ENCODE results near the gene ZNF593.

The ZNF593 gene

DNA sequence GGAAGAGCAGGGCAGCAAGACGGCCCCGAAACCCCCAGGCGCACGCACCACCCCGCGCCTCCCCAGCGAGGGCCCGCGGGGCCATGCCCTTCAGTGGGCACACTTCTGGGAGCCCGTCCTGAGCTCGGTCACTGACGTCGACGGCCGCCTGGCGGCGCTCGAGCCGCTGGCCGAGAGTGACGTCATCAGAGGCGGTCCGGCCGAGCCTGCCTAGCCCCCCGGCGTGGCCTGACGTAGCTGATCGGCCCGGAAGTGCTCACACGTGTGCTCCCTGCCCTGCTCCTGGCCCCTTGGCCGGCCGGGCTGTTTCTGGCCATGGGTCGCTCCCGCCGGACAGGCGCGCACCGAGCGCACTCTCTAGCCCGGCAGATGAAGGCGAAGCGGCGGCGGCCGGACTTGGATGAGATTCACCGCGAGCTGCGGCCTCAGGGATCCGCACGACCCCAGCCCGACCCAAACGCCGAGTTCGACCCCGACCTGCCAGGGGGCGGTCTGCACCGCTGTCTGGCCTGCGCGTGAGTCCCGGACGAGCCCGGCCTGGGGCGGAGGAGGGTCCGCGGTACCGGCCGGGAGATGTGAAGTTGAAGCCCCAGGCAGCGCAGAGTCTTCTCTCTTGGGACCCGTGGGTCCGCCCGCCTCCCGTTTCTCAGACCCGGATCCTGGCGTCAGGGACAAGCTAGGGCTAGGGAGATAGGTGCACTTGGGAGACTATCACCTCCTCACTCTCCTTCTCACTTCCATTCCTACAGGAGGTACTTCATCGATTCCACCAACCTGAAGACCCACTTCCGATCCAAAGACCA lies at the start of gene ZNF593:
Gene ZNF593 (plus strand): TSS at position 240 of the 803 bp plus-strand sequence. CDS start 76 bp downstream, at position 316.
- peak; percentile 93 for DNase-seq (ENCODE audit: low read depth)

DNA sequence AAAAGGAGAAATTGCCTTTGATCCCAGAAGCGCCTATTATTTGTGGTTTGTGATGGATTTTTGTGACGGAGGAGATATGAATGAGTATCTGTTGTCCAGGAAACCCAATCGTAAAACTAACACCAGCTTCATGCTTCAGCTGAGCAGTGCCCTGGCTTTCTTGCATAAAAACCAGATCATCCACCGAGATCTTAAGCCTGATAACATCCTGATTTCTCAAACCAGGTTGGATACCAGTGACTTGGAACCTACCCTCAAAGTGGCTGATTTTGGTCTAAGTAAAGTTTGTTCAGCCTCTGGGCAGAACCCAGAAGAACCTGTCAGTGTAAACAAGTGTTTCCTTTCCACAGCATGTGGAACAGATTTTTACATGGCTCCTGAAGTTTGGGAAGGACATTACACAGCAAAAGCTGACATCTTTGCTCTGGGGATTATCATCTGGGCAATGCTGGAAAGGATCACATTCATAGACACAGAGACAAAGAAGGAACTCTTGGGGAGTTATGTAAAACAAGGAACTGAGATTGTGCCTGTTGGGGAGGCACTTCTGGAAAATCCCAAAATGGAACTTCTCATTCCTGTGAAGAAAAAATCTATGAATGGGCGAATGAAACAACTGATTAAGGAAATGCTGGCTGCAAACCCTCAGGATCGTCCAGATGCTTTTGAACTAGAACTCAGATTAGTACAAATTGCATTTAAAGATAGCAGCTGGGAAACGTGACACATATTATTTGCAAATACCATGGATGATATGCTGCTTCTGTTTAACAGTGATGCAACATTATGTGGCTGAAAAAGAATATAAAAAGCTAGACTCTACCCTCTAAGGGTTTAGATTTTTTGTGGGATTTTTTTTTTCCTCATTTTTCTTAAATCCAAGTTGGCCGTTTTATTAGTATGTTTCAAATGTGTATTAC lies 47.6 kb upstream of the ZNF593 start:
- peak; percentile 43 for DNase-seq (ENCODE audit: low read depth)

DNA sequence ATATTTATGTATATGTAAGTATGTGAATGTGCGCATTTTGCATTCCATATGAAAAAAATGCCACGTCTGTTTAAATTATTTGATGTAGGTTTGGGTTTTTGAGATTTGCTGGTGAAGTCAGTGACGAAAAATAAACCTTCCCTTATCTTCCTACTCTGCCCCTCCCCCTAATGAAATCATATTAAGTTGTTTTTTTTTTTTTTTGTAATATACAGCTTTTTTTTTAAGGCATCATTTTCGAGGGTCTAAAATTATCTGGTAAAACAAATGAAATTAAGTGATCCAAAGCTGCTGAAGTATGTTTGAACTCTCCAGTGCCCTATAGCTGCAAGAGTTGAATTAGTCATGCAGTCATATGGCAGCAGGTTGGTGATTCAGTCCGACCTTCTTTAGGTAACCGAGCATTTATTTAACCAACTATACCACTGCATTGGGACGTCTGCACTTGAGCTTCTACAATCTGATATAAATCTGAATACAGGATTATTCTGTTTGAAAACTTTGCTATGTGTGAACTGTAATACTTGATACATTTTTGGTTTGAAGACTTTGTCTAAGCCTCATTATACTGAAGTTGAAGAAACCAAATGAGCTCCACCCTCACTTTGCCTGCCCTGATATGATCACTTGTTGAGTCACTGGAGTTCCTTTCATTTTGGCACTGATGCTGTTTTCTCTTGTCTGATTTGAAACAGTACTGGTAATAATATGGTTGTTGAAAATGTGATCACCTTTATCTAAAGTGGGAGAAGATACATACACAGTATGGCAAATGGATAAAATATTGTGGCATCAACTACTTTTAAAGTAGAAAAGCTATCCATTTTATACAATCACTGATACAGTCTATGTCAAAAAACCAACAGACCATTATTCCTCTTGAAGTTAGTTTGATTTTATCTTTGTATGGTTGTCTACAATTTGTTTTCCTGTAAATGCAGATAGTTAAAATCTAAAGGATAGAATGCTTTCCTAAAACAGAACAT lies 46.4 kb upstream of the ZNF593 start:
- peak; percentile 74 for DNase-seq (ENCODE audit: low read depth)

DNA sequence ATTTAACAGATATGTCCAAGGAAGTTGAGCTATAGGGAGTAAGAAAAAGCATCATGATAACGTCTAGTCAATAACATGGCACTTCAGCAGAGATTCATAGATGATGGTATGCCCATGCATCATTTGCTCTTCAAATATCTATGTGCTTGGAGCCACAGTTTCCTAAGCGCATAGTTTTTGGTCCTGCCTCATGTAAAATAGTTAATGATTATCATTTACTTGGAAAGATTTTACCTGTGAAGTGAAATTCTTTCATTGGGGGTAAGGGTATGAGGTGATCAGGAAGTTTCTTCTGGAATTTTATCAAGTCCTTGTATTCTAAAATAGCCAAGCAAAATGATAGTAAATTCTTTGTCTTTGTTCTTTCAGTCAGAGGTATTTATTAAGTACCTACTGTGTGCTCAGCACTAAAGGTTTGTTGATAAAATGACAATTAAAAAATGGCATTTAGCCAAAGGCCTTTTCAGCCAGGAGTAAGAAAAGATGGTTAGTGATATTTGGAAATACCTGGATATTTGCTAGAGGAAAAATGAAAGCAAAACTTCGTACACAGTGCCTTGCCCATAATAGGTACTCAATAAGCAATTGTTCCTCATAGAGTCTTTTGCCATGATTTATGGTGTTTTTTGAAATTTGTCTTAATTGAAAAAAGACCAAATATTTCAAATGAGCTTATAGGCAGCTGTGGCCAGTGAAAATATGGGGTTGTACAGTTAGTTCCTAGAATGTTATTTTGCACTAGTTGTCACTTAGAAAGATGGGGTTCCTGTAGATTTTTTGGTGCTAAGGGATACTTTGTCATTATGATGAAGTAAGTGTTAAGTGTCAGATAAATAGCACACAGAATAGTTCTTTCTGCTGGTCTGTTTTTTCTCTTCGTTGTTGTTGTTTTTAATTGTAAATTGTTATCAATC lies 45.0 kb upstream of the ZNF593 start:
- no peak for DNase-seq (ENCODE audit: low read depth)

DNA sequence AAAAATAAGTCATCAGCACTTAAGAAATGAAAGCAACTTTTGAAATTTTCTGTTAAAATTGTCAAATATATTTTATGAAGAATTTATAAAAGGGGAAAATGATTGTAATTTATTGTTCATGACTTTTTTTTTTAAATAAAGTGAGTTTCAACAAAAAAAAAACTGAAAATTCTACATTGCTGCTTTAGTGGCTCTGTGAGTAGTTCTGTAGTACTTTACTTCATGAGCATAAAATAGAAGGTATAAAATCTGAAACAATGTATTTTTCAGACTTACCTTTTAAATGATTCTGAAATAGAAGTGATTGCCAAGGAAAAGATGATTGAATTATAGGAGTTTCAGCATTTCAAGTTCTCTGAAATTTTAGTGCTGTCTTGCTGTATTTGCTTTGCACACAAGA lies 44.3 kb upstream of the ZNF593 start:
- DNase-seq (ENCODE audit: low read depth): no peak

DNA sequence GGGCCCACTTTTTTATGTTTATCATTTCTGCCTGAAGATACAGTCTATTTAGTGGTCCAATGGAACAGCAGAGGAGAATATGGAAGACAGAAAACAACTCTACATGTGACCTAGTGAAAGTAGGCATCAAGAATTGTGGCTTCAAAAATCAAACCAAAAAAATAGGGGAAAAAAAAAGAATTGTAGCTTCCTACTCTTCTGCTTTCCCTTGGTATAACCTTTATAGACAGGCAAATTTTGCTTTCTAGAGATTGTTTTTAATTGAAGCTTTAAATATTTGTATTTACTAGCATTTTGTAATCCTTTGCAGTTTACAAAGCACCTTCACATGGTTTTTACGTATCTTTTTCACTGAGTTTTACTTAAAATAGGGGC lies 43.8 kb upstream of the ZNF593 start:
- DNase-seq (ENCODE audit: low read depth): no peak

DNA sequence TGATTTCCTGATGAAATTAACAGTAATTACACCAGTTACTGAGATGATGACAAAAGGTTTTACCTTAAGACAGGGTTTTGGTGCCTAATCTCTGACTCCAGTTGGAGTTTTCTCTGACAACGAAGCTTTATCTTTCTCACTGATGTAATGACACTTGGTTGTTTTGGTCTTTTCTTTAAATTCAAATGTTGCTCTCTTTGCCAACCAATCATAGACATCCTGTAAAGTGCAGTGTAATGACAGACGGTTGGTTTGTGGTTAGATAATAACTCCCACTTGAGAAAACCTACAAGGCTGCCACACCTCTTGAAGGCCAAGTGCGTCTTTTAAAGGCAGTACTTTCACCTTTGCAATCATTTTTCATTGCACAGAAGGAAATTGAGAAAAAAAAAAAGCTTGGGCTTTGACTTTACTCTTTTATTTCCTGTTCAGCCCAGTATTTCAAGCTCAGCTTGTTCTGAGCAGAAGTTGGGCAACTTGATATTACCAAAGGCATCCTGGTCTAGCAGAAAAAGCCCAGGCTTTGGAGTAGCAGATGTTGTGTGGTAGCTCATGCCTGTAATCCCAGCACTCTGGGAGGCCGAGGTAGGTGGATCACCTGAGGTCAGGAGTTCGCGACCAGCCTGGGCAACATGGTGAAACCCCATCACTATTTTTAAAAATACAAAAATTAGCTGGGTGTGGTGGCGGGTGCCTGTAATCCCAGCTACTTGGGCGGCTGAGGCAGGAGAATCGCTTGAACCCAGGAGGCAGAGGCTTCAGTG lies 43.2 kb upstream of the ZNF593 start:
- no peak for DNase-seq (ENCODE audit: low read depth)

DNA sequence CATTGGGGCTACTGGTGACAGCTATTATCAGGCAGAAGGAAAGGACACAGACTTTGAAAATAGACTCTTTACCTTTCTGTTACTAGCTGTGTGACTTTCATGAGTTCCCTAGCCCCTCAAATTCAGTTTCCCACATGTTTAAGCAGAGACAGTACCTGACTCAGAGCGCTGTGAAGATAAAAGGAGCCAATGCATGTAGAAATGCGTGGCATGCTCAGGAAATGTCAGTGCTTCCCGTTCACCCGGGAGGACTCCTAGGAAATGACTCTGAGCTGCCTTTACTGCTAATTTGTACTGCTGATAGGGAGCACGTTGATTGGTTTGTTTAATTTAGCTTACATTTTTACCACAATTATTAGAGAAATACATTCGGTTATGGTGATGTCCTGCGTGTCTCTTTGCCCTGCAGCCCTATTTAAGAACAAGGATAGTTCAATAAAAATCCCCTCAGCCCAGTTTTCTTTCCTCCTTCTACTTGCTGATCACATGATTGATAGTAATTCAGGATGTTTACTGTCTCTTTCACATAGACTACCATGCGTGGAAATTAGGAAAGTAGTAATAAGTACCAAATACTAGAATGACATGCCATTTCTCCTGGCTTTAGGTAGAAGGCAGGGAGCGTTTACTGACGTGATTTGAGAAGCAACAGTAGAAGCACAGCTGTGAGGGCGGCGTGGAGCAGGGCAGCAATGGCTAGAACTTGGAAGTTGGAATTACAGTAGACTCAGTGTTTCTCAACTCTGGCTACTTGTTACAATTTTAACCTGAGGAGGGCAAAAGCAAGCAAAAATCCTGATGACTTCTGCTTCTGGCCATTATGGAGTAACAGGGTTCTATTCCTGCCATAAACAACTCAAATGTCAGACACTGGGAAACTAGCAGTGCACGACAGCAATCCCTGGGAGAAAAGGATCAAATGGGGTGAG lies 42.2 kb upstream of the ZNF593 start:
- DNase-seq (ENCODE audit: low read depth): no peak

DNA sequence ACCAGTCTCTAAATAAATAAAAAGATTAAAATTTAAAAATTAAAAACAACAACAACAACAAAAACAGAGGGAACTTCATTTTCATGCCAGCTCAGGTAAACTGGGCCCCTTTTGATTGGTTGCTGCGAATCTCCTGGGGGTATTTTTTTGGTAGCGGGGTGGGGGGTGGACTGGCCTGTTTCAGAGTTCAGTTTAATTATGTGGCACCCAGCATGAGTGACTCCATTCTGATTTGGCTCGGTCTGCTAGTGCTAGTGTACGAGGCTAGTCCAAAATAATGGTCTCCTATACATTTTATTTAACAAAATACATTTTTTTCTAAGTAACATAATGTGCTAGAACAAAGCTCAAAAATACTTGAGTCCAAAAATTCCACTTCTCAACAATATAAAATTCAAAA lies 39.9 kb upstream of the ZNF593 start:
- DNase-seq (ENCODE audit: low read depth): no peak

DNA sequence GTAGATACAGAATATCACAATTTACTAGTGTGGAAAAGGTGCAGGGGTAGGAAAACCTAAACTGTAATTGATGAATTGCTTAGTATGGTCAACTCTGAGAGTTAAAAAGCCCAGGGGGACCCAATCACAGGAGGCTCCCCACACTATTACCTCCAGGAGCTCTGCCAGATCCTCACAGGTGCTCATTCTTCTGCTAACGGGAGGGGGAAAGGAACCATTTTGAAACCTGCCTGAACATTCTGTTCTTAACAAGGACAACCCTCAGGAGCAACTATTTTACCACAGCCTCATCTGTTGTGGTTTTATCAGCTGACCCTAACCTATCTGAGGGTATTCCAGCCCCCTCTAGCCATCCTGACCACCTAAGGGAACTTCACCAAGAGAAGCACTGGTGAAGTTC lies 39.0 kb upstream of the ZNF593 start:
- DNase-seq (ENCODE audit: low read depth): no peak

DNA sequence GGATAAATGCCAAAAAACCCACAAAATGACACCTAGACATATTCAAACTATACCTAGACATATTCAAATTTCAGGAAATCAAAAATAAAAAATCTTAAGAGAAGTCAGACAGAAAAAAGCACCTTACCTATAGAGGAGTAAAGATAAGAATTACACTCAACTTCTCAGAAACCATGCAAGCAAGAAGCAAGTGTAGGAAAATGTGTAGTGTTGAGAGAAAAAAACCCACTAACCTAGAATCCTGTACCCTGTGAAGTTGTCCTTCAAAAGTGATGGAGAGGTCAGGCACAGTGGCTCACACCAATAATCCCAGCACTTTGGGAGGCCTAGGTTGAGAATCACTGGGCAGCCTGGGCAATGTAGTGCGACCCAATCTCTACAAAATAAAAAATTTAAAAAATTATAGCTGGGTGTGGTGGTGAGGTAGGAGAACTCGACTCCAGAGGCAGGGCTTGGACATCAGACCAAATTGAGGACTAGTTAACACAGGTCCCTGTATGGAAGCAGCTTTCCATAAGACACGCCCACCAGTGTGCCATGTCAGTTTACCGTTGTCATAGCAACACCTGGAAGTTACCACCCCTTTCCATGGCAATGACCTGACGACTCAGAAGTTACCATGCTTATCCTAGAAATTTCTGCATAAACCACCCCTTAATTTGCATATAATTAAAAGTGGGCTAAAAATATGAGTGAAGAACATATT lies 37.4 kb upstream of the ZNF593 start:
- peak; percentile 51 for DNase-seq (ENCODE audit: low read depth)

DNA sequence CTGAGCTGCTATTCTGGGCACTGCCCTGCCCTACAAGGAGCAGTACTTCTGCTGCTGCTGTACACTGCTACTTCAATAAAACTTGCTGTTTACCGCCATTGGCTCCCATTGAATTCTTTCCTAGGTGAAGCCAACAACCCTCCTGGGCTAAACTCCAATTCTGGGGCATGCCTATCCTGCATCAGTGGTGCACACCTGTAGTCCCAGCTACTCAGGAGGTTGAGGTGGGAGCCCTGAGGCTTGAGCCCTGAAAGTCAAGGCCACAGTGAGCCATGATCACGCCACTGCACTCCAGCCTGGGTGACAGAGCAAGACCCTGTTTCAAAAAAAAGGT lies 36.9 kb upstream of the ZNF593 start:
- no peak for DNase-seq (ENCODE audit: low read depth)

DNA sequence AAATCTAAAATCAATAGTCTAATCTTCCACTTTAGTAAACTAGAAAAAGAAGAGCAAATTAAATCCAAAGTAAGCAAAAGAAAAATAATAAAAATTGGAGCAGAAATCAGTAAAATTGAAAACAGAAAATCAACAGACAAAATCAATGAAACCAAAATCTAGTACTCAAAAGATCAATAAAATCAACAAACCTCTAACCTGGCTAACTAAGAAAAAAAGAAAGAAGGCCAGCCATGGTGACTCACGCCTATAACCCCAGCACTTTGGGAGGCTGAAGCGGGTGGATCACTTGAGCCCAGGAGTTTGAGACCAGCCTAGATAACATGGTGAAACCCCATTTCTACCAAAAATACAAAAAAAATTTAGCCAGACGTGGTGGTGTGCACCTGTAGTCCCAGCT lies 35.2 kb upstream of the ZNF593 start:
- no peak for DNase-seq (ENCODE audit: low read depth)

DNA sequence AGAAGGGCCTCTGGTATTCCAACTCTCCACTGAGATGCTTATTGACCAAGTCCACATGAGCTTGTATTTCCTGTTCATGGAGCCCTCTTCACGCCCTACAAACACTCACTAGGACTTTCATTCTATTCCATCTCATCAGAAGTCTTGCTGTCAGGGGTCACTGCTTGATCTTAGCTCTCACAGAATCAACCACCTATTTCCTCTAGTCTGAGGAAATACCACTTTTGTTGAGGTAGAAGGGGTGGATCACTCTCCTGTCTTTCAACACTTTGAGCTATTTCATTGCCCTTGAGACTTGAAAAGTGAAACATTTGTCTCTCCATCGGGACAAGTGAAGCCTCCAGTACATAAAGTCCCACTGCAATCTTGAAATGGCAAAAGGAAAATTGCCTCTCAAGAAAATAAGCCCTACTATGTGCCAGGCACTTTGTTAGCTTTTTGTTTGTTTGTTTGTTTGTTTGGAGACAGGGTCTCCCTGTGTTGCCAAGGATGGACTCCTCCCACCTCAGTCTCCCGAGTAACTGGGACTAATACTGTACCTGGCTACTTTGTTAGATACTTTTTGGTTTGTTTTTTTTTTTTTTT lies 30.6 kb upstream of the ZNF593 start:
- DNase-seq (ENCODE audit: low read depth): no peak

DNA sequence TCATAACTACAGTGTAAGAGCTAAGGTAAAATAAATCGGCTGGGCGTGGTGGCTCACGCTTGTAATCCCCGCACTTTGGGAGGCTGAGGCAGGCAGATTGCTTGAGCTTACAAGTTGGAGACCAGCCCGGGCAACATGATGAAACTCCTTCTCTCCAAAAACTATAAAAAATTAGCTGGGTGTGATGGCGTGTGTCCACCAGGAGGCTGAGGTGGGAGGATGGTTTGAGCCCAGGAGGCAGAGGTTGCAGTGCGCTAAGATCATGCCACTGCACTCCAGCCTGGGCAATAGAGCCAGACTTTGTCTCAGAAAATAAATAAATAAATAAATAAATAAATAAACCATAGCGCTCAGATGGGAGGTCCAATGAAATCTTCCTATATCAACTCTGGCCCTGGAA lies 27.5 kb upstream of the ZNF593 start:
- DNase-seq (ENCODE audit: low read depth): no peak

DNA sequence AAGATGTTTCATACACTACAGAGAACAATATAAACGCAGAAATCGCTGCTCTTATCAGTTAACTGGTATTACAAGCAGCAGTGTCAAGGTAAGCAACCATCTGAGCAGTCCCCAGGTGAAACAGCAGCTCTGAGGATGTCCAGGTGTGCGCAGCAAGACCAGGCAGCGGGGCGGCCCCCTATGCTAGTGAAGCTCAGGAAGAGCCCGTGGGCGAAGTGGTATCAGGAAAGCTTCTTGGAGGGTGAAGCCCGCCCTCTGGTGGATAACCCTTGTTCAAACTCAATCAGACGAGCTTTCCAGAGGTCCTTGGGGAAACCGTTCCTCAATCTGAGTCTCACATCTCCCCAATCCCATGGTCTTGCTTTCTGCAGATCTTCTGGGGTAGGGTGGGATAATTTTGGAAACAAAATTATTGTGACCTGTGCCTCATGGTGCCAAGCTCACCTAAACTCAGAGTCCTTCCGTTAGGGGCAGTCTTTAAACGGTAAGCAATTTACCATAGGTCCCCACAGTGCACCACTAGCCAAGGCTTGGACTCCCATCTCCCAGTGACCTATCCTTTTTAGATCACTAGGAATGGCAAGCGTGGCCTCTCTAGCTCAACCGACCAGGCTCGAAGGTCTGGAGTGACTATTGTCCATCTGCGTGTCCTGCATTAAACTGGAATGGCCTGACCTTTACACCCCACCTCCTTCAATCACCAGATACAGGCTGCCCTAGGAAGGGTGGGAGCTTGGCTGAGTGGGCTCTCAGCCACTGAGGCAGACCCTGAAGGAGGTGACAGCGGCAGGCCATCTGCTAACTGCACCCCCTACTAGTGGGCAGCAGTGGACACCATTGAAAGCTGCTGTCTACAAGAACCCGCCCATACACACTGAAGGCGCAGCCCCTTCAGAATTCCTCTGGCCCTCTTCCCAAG lies 24.4 kb upstream of the ZNF593 start:
- peak; percentile 85 for DNase-seq (ENCODE audit: low read depth)

DNA sequence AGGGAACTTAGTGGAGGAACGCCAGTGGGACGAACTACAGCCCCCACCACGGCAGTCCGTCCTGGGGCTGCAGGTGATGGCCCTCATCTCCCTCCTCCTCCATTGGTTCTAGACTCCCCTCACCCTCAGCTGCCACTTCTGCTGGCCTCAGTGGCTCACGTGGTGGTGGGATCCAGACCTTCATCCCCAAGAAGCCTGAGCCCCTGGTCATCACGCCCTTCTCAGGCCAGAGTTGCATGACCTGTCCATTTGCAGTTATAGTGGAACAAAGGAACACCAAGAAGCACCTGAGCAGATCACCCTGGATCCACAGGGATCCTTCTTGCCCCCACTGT lies 23.8 kb upstream of the ZNF593 start:
- DNase-seq (ENCODE audit: low read depth): no peak
